ENCODE data around the gene PPARA. TPM values are rescaled to one million over a fixed set of nuclear protein-coding genes. Genes with fewer than 3 reads are reported as not detected.
"Not testable (repeated sequence)": the region's sequence is repeated elsewhere in the genome, so short reads cannot be mapped to it uniquely, and the experiment has no call there.

PPARA gene
- total and polyA plus RNA-seq, 2 donors (not counting 1 experiment from before 2014, with no cell fraction given), result 4.1 to 29.8 TPM

- Histone ChIP-seq H3K36me3 (replicated peaks in 1 of 2; ENCODE audit: control extremely low read depth in 1 of 2, control insufficient read depth in 1 of 2, extremely low read depth in 1 of 2, insufficient read depth in 2 of 2, low read length in 1 of 2) (no peaks in the 10 kb centered on the region), H3K9me3 (ENCODE audit: control extremely low read depth in 1 of 3, control insufficient read depth in 2 of 3, insufficient read depth in 1 of 3, low read length in 2 of 3) (peaks cover 0 to 7% (median 0%) of the 10 kb centered on the region in 3 donors), H4K20me1 (ENCODE audit: control insufficient read depth, insufficient read depth, low read length, poor library complexity, severe bottlenecking) (no peaks in the 10 kb centered on the region), H2AFZ (ENCODE audit: insufficient read depth, low read depth, low read length, poor library complexity, severe bottlenecking) (no peak overlapping the region), H3K4me1 (ENCODE audit: control insufficient read depth in 2 of 2, insufficient read depth in 2 of 2, low read length in 2 of 2) (peaks cover 0 to 8% of the 10 kb centered on the region in 2 donors), H3K27me3 (replicated peaks in 1 of 4; ENCODE audit: control extremely low read depth in 1 of 4, control insufficient read depth in 3 of 4, insufficient read depth in 4 of 4, low read length in 3 of 4) (no peaks in the 10 kb centered on the region), H3K79me2 (ENCODE audit: control insufficient read depth, insufficient read depth, low read length) (no peaks in the 10 kb centered on the region), H3K27ac (ENCODE audit: low read length in 2 of 2) (no peak overlapping the region), H3K4me2 (replicated peaks; ENCODE audit: low read depth, low read length, poor library complexity, severe bottlenecking) (no peak overlapping the region), H3K9ac (ENCODE audit: low read length) (no peak overlapping the region), H3K4me3 (ENCODE audit: control extremely low read depth in 1 of 5, extremely low read depth in 1 of 5, insufficient read depth in 1 of 5, low read depth in 2 of 5, low read length in 4 of 5) (no peak overlapping the region)
- H3K4me3 Mint-ChIP-seq, result no peak overlapping the region
- H3K27me3 Mint-ChIP-seq, result no peaks in the 10 kb centered on the region
- H3K9me3 Mint-ChIP-seq (ENCODE audit: insufficient read depth), result no peaks in the 10 kb centered on the region
- TF ChIP-seq CTCF (IDR thresholded peaks at IDR 0.05) (no peak), EZH2 (IDR thresholded peaks at IDR 0.05; ENCODE audit: borderline replicate concordance, insufficient read depth, low read depth, low read length, poor library complexity, severe bottlenecking) (no peak)
- DNase-seq, result no peak
- intact Hi-C loops (cut with micrococcal nuclease), result no loop called here
- POLR2A ChIA-PET, result no interaction called here
- peaks cover 6% of the 10 kb centered on the region for H3K4me1 Mint-ChIP-seq
- CTCF ChIA-PET, result no interaction called here
- 89% methylated on average over 12 of the region's 14 CpGs for WGBS (ENCODE audit: insufficient coverage)
- H3K27ac Mint-ChIP-seq, result no peak overlapping the region
- no peak for ATAC-seq (ENCODE audit: low read depth)
Observed at GRCh38 chr22:46138058-46138797, 12.1 kb upstream of the PPARA start.

GRCh38 chr22:46139417-46139816, 10.9 kb upstream of the PPARA start:
- H3K9me3 ChIP-seq (ENCODE audit: control extremely low read depth in 1 of 3, control insufficient read depth in 2 of 3, insufficient read depth in 1 of 3, low read length in 2 of 3); H3K9me3 Mint-ChIP-seq (ENCODE audit: insufficient read depth); POLR2A ChIA-PET; intact Hi-C loops (cut with micrococcal nuclease); H3K4me1 ChIP-seq (ENCODE audit: control insufficient read depth in 2 of 2, insufficient read depth in 2 of 2, low read length in 2 of 2); H3K36me3 ChIP-seq (replicated peaks in 1 of 2; ENCODE audit: control extremely low read depth in 1 of 2, control insufficient read depth in 1 of 2, extremely low read depth in 1 of 2, insufficient read depth in 2 of 2, low read length in 1 of 2); H3K4me3 ChIP-seq (ENCODE audit: control extremely low read depth in 1 of 5, extremely low read depth in 1 of 5, insufficient read depth in 1 of 5, low read depth in 2 of 5, low read length in 4 of 5); H3K27ac ChIP-seq (ENCODE audit: low read length in 2 of 2); H3K4me2 ChIP-seq (replicated peaks; ENCODE audit: low read depth, low read length, poor library complexity, severe bottlenecking); H3K79me2 ChIP-seq (ENCODE audit: control insufficient read depth, insufficient read depth, low read length); H4K20me1 ChIP-seq (ENCODE audit: control insufficient read depth, insufficient read depth, low read length, poor library complexity, severe bottlenecking); DNase-seq; H3K9ac ChIP-seq (ENCODE audit: low read length); H3K4me1 Mint-ChIP-seq; CTCF ChIA-PET; H3K4me3 Mint-ChIP-seq; H2AFZ ChIP-seq (ENCODE audit: insufficient read depth, low read depth, low read length, poor library complexity, severe bottlenecking); H3K27me3 Mint-ChIP-seq; ATAC-seq (ENCODE audit: low read depth); H3K27me3 ChIP-seq (replicated peaks in 1 of 4; ENCODE audit: control extremely low read depth in 1 of 4, control insufficient read depth in 3 of 4, insufficient read depth in 4 of 4, low read length in 3 of 4): not testable (repeated sequence)
- 78% methylated on average over 4 of the region's 9 CpGs for WGBS (ENCODE audit: insufficient coverage)
- peak overlapping the region; percentile 6 for H3K27ac Mint-ChIP-seq

Data from B cell (primary cell).